ENCODE measurements around the gene PSAP.

GRCh38 chr10:71815515-71816130 lies 35.4 kb downstream of the PSAP start:
- TF ChIP-seq CTCF (IDR thresholded peaks at IDR 0.05) (no peak), POLR2A (IDR thresholded peaks at IDR 0.05) (no peak), EP300 (IDR thresholded peaks at IDR 0.05) (no peak)
